GM23338 (cell line): ENCODE data around the gene CMTR1. TPM values are rescaled to one million over a fixed set of nuclear protein-coding genes. Genes with fewer than 3 reads are reported as not detected.

Experiments
- ATAC-seq: fragments of 200-7000 bp; cut with Tn5 transposase; 3 replicates; pipeline ENCODE4 v1.9.1; 2020
- DNase-seq: peaks from one replicate; pipeline ENCODE4 v3.0.0-alpha.2; 2015; ENCODE audit warnings: low spot score
- H2AFZ ChIP-seq: fragments of 200-600 bp; sonication (generic); 2 replicates; pipeline ENCODE4 v1.8.0; 2016; ENCODE audit warnings: antibody characterized with exemption, mild to moderate bottlenecking, moderate library complexity
- H3F3A ChIP-seq: fragments of 200-600 bp; sonication (generic); replicated peaks from 2 replicates; pipeline ENCODE4 v1.8.0; 2017; ENCODE audit warnings: antibody characterized with exemption, mixed run types, low read depth
- H3K27ac ChIP-seq: fragments of 200-600 bp; sonication (generic); 2 replicates; pipeline ENCODE4 v1.6.1; 2016; ENCODE audit warnings: low read depth
- H3K27me3 ChIP-seq: fragments of 200-600 bp; sonication (generic); 2 replicates; pipeline ENCODE4 v1.8.0; 2016; ENCODE audit warnings: mild to moderate bottlenecking, mixed run types, moderate library complexity; ENCODE audit not compliant: insufficient read depth
- H3K36me3 ChIP-seq: fragments of 200-600 bp; sonication (generic); 2 replicates; pipeline ENCODE4 v1.8.0; 2016; ENCODE audit warnings: mild to moderate bottlenecking; ENCODE audit not compliant: insufficient read depth
- H3K4me1 ChIP-seq: fragments of 200-600 bp; sonication (generic); 2 replicates; pipeline ENCODE4 v1.8.0; 2016; ENCODE audit warnings: mild to moderate bottlenecking, moderate library complexity; ENCODE audit not compliant: insufficient read depth
- H3K4me2 ChIP-seq: fragments of 200-600 bp; sonication (generic); 2 replicates; pipeline ENCODE4 v1.7.1; 2017; ENCODE audit warnings: mixed run types
- H3K4me3 ChIP-seq: fragments of 200-600 bp; sonication (generic); 2 replicates; pipeline ENCODE4 v1.6.1; 2016; ENCODE audit warnings: mixed run types
- H3K79me2 ChIP-seq: fragments of 200-600 bp; sonication (generic); replicated peaks from 2 replicates; pipeline ENCODE4 v1.8.0; 2017; ENCODE audit warnings: mild to moderate bottlenecking; ENCODE audit not compliant: insufficient read depth
- H3K9me2 ChIP-seq: fragments of 200-600 bp; sonication (generic); 2 replicates; pipeline ENCODE4 v1.8.0; 2017; ENCODE audit not compliant: insufficient read depth
- H4K20me1 ChIP-seq: fragments of 200-600 bp; sonication (generic); replicated peaks from 2 replicates; pipeline ENCODE4 v1.8.0; 2017; ENCODE audit warnings: mild to moderate bottlenecking; ENCODE audit not compliant: insufficient read depth
- H3K27ac Mint-ChIP-seq: 2 replicates; pipeline ENCODE4 v1.8.0; 2020; ENCODE audit warnings: inconsistent platforms, mild to moderate bottlenecking, moderate library complexity, mixed read lengths
- H3K27me3 Mint-ChIP-seq: 3 replicates; pipeline ENCODE4 v1.8.0; 2022; ENCODE audit warnings: low read depth, mild to moderate bottlenecking, moderate library complexity, mixed read lengths, inconsistent platforms; ENCODE audit not compliant: insufficient read depth, poor library complexity
- H3K36me3 Mint-ChIP-seq: 3 replicates; pipeline ENCODE4 v1.8.0; 2021; ENCODE audit warnings: low read depth, mild to moderate bottlenecking, inconsistent platforms, moderate library complexity, mixed read lengths
- H3K4me1 Mint-ChIP-seq: 3 replicates; pipeline ENCODE4 v1.8.0; 2020; ENCODE audit warnings: mild to moderate bottlenecking, inconsistent platforms, mixed read lengths
- H3K4me3 Mint-ChIP-seq: 3 replicates; pipeline ENCODE4 v1.8.0; 2021; ENCODE audit warnings: moderate library complexity, mild to moderate bottlenecking, inconsistent platforms, mixed read lengths
- H3K9me3 Mint-ChIP-seq: 3 replicates; pipeline ENCODE4 v1.8.0; 2020; ENCODE audit warnings: moderate library complexity, mild to moderate bottlenecking, inconsistent platforms, mixed read lengths
- CREB1 ChIP-seq: fragments of 250-450 bp; sonication (Bioruptor Pico); IDR thresholded peaks from 2 replicates; pipeline ENCODE4 v1.5.0; 2020; ENCODE audit warnings: low read depth, mild to moderate bottlenecking, moderate library complexity
- CTCF ChIP-seq, 2 experiments: fragments of 200-600 bp in 1 of 2; sonication (generic) in 1 of 2; conservative IDR thresholded peaks; 2 replicates each; pipeline versions ENCODE4 v1.5.1 to v1.6.1; 2016 to 2017; ENCODE audit warnings: antibody characterized with exemption in 2 of 2, low read depth in 2 of 2, mild to moderate bottlenecking in 2 of 2, moderate library complexity in 1 of 2
- EZH2 ChIP-seq: fragments of 200-600 bp; sonication (generic); IDR thresholded peaks from one replicate; pipeline ENCODE4 v1.8.0; 2017; ENCODE audit warnings: antibody characterized with exemption, mild to moderate bottlenecking, low read depth; ENCODE audit not compliant: unreplicated experiment
- EZH2phosphoT487 ChIP-seq: fragments of 200-600 bp; sonication (generic); IDR thresholded peaks from one replicate; pipeline ENCODE4 v1.8.1; 2018; ENCODE audit warnings: antibody characterized with exemption; ENCODE audit not compliant: unreplicated experiment
- JUNB ChIP-seq: IDR thresholded peaks from one replicate; pipeline ENCODE4 v1.6.1; 2016; ENCODE audit warnings: antibody characterized with exemption; ENCODE audit not compliant: unreplicated experiment
- NANOG ChIP-seq: IDR thresholded peaks from 2 replicates; pipeline ENCODE4 v1.6.1; 2016; ENCODE audit warnings: antibody characterized with exemption, borderline replicate concordance
- POLR2AphosphoS5 ChIP-seq: IDR thresholded peaks from 2 replicates; pipeline ENCODE4 v1.6.1; 2016; ENCODE audit warnings: antibody characterized with exemption, low read depth
- STAT1 ChIP-seq: IDR thresholded peaks from one replicate; pipeline ENCODE4 v1.6.1; 2016; ENCODE audit warnings: antibody characterized with exemption; ENCODE audit not compliant: unreplicated experiment
- ZNF114 ChIP-seq: fragments of 250-450 bp; sonication (Bioruptor Pico); IDR thresholded peaks from 2 replicates; pipeline ENCODE4 v1.5.0; 2020; ENCODE audit warnings: mild to moderate bottlenecking, moderate library complexity
- ZNF331 ChIP-seq: fragments of 250-450 bp; sonication (Bioruptor Pico); IDR thresholded peaks from 2 replicates; pipeline ENCODE4 v1.5.0; 2020; ENCODE audit warnings: low read depth, mild to moderate bottlenecking, moderate library complexity
- ZNF462 ChIP-seq: fragments of 250-450 bp; sonication (Bioruptor Pico); IDR thresholded peaks from 2 replicates; pipeline ENCODE4 v1.5.0; 2020; ENCODE audit warnings: mild to moderate bottlenecking, moderate library complexity
- polyA plus RNA-seq: library from polyadenylated mRNA; unstranded; fragments of >200 nt; fragmentation: Nextera tagmentation; extraction: Ambion mirVana; gene quantifications from 2 replicates; pipeline ENCODE4 v1.2.1, GENCODE V29; 2016
- total RNA-seq: library from RNA; depleted of rRNA; stranded (reverse); fragments of >200 nt; shearing (Covaris generic); gene quantifications from 2 replicates; pipeline ENCODE4 v1.2.3, GENCODE V29; 2014
- TF ChIP-seq, protein P1 (sequence below): IDR thresholded peaks from 2 replicates; pipeline ENCODE4 v1.6.1; 2016; ENCODE audit warnings: antibody characterized with exemption

The CMTR1 gene
- total and polyA plus RNA-seq, 2 experiments from 2014 or later, result 7.3 to 36.4 TPM

DNA sequence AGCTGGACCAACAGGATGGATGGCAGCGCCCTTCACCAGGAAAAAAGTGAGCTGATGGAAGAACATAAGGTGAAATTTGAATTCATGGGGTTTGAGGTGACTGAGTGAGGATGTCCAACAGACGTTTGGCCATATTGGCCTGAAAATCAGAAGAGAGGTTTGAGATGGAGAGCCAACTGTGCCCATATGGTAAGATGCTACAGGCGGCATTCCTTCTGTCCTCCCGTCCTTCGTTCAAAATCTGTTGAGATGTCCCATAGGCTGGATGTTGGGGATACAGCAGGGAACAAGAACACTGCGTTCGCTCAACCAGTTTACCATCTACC, 468 bp upstream of the CMTR1 start:
- Histone ChIP-seq H3K4me1 (peaks cover 11% of the 10 kb centered on the region), H3K27ac (peak overlapping the region; percentile 89), H3K36me3 (no peaks in the 10 kb centered on the region), H3K4me2 (peak overlapping the region; percentile 94), H3F3A (no peaks in the 10 kb centered on the region; the same call in 1 of the 2 replicates), H3K9me2 (no peaks in the 10 kb centered on the region), H3K27me3 (no peaks in the 10 kb centered on the region), H2AFZ (peak overlapping the region; percentile 99), H4K20me1 (no peaks in the 10 kb centered on the region; the same call in 1 of the 2 replicates), H3K4me3 (peak overlapping the region; percentile 99), H3K79me2 (peaks cover 22% of the 10 kb centered on the region)
- no peak for DNase-seq
- H3K9me3 Mint-ChIP-seq, result no peaks in the 10 kb centered on the region; the same call in 2 of the 3 replicates
- no peak for TF ChIP-seq ZNF462 (CRISPR knock-in tag)
- TF ChIP-seq POLR2AphosphoS5, result no peak
- TF ChIP-seq, protein P1, sequence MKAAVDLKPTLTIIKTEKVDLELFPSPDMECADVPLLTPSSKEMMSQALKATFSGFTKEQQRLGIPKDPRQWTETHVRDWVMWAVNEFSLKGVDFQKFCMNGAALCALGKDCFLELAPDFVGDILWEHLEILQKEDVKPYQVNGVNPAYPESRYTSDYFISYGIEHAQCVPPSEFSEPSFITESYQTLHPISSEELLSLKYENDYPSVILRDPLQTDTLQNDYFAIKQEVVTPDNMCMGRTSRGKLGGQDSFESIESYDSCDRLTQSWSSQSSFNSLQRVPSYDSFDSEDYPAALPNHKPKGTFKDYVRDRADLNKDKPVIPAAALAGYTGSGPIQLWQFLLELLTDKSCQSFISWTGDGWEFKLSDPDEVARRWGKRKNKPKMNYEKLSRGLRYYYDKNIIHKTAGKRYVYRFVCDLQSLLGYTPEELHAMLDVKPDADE, result no peak
- no peak for TF ChIP-seq NANOG
- TF ChIP-seq CREB1 (CRISPR knock-in tag), result no peak
- TF ChIP-seq STAT1, result no peak
- TF ChIP-seq EZH2phosphoT487, result no peak
- no peak for TF ChIP-seq ZNF331 (CRISPR knock-in tag)
- no peak for TF ChIP-seq ZNF114 (CRISPR knock-in tag)
- no peak for TF ChIP-seq JUNB
- no peak for TF ChIP-seq CTCF (conservative IDR thresholded peaks at IDR 0.05; ENCODE audit: low read depth in 2 of 2)
- TF ChIP-seq EZH2, result no peak
- ATAC-seq, result peak; percentile 46
- H3K4me1 Mint-ChIP-seq, result peaks cover 19% of the 10 kb centered on the region
- H3K27me3 Mint-ChIP-seq, result peaks cover 8% of the 10 kb centered on the region
- H3K36me3 Mint-ChIP-seq, result peaks cover 9% of the 10 kb centered on the region; the same call in 1 of the 3 replicates
- peak overlapping the region; percentile 60 for H3K27ac Mint-ChIP-seq
- peak overlapping the region; percentile 80 for H3K4me3 Mint-ChIP-seq
